Measurements from ENCODE around the gene EMILIN2.

The EMILIN2 gene

DNA sequence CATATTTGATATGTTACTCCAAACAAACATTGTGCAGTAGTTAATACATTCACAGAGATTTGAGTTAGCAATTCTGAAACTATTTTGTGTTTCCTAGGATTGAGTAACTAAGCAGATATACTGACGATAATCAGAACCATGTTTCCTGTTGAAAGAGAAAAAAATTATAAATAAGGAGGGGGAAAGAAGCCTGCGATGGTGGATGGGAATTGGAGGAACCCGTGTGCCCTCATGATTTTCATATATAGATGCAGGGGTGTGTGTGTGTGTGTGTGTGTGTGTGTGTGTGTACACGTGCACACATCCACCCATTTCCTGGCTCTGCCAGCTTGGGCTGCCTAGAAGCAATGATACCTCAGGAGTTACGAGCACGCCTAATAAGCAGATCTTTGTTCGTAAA lies 109.2 kb downstream of the EMILIN2 start:
- DNase-seq (ENCODE audit: low read depth), result no peak

DNA sequence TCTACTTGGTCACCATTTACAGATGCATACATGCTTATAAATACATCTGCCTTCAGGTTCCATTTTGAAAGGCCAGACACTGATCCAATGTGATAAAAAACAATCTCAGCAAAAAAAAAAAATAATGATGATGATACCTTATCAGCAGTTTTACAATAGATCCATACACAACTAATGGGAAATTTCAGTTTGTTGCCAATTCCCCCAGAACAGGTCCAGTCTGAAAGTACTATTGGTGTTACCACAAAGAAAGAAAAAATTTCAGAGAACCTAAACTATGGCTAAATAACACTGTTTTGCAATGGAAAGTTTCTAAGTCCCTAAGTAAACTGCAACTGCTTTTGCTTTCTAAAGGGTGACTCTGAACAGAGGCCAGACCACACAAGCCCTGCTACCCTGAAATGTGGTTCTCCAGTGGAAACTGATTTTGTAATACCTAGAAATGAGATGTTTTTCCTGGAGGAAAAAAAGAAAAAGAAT lies 112.1 kb downstream of the EMILIN2 start:
- no peak for DNase-seq (ENCODE audit: low read depth)

DNA sequence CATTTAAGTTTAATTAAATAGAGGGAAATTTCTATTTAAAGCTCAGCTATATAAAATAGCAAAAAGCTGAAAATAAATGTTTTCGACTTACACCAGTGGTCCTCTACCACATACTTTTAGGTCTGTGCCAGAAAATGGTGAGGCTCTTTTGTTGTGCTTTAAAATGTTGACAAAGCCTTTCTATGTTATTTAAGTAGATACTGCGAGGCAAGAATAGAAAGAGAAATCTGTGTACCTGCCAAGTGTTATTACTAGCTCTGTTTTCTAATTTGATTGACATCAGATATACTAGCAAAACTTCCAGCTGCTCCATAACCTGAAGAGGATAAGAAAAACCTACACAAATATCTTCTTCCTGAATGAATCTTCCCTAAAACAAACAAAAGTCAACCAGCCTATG lies 112.5 kb downstream of the EMILIN2 start:
- no peak for DNase-seq (ENCODE audit: low read depth)

DNA sequence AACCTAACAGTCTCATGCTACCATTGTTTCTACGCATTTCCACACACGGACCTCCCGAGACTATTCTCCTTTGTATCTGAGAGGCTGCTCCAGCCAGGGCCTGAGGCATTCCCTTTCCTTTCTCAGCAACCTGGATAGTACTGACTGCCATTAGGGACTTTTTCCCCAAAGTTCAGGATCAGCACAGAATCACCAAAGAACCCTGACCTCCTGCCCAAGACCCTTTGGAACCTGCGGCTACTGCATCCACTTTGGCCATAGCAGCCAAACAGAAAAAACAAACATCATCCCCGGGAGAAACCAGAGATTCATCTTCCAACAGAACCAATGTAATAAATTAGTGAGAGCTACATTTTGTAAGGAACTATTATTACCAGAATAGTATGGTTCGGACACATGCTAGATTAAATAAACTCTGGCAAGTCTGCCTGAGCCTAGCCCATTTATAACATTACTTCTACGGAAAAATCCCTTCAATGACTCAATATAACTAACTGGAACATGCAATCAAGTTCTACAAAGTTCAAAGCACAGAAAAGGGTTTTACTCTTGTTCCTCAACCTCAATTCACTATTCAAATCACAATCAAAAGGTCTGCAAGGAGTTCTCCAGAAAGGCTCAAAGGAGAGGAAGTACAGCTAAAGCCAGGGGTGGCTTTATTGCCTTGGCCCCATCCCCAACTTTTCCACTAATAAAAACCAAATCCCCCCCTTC lies 114.3 kb downstream of the EMILIN2 start:
- DNase-seq (ENCODE audit: low read depth), result no peak

DNA sequence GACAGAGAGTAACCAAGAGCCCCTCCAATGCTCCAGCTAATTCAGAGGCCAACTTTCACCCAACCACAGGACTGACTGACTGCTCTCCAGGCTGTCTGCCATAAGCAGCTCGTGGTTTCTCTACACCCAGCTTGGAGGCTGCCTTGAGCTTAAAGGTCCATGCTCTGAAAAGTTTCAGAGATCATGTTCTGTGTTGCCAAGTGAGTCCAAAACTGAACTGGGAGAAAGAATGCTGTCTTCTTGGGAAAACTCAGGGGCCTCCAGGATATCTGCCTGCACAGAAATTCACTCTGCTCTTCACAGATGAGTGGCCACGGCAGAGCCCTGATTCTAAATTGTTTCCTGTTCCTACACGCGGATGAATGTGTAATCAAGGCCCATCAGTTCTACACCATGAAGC lies 115.0 kb downstream of the EMILIN2 start:
- DNase-seq (ENCODE audit: low read depth), result no peak

DNA sequence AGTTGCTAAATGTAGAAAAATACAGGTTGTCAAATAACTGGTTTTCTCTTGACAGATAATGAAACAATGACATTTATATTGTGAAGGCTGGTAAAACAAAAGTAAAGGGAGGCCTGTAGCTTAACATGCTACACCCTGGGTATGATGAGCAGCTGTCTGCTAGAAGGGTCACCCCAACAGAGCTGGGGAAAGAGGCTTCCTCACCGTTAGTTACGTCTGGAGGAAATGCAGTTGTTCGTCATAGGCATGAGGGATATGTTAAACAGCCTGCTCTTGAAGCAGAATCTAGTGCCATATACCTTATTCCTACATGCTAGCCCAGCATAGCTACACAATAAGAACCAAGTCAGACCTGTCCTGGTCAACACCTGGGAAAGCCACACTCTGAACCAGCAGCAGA lies 116.2 kb downstream of the EMILIN2 start:
- DNase-seq (ENCODE audit: low read depth), result no peak

DNA sequence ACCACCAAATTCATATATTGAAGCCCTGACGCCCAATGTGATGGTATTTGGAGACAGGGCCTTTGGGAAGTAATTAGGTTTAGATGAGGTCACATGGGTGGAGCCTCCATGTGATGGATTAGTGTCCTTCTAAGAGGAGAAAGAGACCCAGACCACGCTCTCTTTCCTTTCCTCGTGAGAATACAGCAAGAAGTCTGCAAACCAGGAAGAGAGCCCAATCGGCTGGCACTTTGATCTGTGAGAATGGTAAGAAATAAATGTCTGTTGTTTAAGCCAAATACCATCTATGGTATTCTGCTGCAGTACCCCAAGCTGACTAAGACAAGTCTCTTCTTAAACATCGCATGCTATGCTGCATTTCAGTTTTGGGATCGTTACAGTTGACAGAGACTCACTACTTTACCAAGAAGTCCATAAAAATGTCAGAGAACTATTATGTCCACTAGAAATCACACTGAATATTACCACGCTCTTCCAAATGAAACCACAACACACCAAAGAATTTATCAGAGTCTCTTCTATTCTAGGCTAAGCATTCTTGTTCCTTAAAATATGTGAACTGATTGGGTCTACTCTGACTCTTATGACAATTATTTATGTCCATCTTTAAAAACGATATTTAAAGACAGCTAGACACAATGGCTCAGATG lies 117.7 kb downstream of the EMILIN2 start:
- no peak for DNase-seq (ENCODE audit: low read depth)
